HCT116 (cell line): ENCODE measurements around the gene LRP2. TPM values are rescaled to one million over a fixed set of nuclear protein-coding genes. Genes with fewer than 3 reads are reported as not detected.

Experiments
- ATAC-seq: fragments of 200-7000 bp; cut with Tn5 transposase; 2 replicates; pipeline ENCODE4 v1.9.1; 2020; ENCODE audit warnings: mild to moderate bottlenecking, moderate library complexity
- BruUV-seq: library from RNA; stranded (reverse); fragments of 400-500 nt; replicated peaks from 2 replicates; lab custom pipeline; 2021; lab: Mats Ljungman, UMichigan
- CTCF ChIA-PET: fragments of 300-600 bp; sonication (Branson Sonifier 250); formaldehyde crosslinking; loops from one replicate; lab custom pipeline; 2021; ENCODE audit warnings: antibody characterized with exemption; lab: Charles Lee
- POLR2A ChIA-PET: fragments of 300-600, 350-600 bp; sonication (Branson Sonifier 250); formaldehyde crosslinking; loops from one replicate; lab custom pipeline; 2021; ENCODE audit warnings: antibody characterized with exemption; lab: Charles Lee
- RAD21 ChIA-PET, 2 experiments: fragments of 300-600 bp; sonication (Branson Sonifier 250); formaldehyde crosslinking; loops; one replicate each; lab custom pipeline; 2023; ENCODE audit warnings: low total read pairs in 2 of 2; ENCODE audit not compliant: uncharacterized antibody in 2 of 2, unreplicated experiment in 2 of 2, low non-redundant PET in 1 of 2; lab: Charles Lee
- DNase-seq: peaks from one replicate; pipeline ENCODE4 v3.0.0-alpha.2; 2010; ENCODE audit warnings: low read depth, low spot score
- H2AFZ ChIP-seq: fragments of 200-600 bp; shearing (Covaris generic), sonication (generic); 2 replicates; pipeline ENCODE4 v1.6.1; 2017; ENCODE audit warnings: low read depth, mixed run types, mixed read lengths, antibody characterized with exemption, low read length; ENCODE audit not compliant: poor library complexity, severe bottlenecking
- H3K27ac ChIP-seq: 2 replicates; pipeline ENCODE4 v1.5.1; 2012; ENCODE audit warnings: low read depth, low read length
- H3K27me3 ChIP-seq: fragments of 200-600 bp; sonication (generic); 2 replicates; pipeline ENCODE4 v1.6.1; 2016; ENCODE audit warnings: mixed run types, low read length, mixed read lengths; ENCODE audit not compliant: insufficient read depth
- H3K36me3 ChIP-seq, 2 experiments: fragments of 200-500 bp in 1 of 2; fragments of 200-600 bp in 1 of 2; sonication (Bioruptor generic) in 1 of 2; sonication (generic) in 1 of 2; 2 replicates each; pipeline versions ENCODE4 v1.5.1 to v1.6.1; 2014 to 2016; ENCODE audit warnings: low read length in 2 of 2, inconsistent platforms in 1 of 2, mixed read lengths in 1 of 2, mixed run types in 1 of 2; ENCODE audit not compliant: insufficient read depth in 2 of 2, control insufficient read depth in 1 of 2
- H3K4me1 ChIP-seq, 2 experiments: fragments of 200-600 bp in 1 of 2; sonication (generic) in 1 of 2; 2 replicates each; pipeline versions ENCODE4 v1.5.1 to v1.6.1; 2012 to 2017; ENCODE audit warnings: low read length in 2 of 2, inconsistent platforms in 1 of 2, mild to moderate bottlenecking in 1 of 2, mixed read lengths in 1 of 2, mixed run types in 1 of 2, moderate library complexity in 1 of 2; ENCODE audit not compliant: insufficient read depth in 2 of 2, control insufficient read depth in 1 of 2
- H3K4me2 ChIP-seq: fragments of 200-600 bp; sonication (generic); 2 replicates; pipeline ENCODE4 v1.6.1; 2017; ENCODE audit warnings: mixed run types, low read length, mixed read lengths
- H3K4me3 ChIP-seq, 2 experiments: fragments of 200-600 bp in 1 of 2; sonication (generic) in 1 of 2; replicated peaks in 1 of 2; 2 replicates each; pipeline ENCODE4 v1.5.1; 2011 to 2016; ENCODE audit warnings: low read length in 2 of 2, control low read depth in 1 of 2, low read depth in 1 of 2, mild to moderate bottlenecking in 1 of 2, mixed read lengths in 1 of 2, mixed run types in 1 of 2
- H3K79me2 ChIP-seq: fragments of 200-600 bp; sonication (generic); 2 replicates; pipeline ENCODE4 v1.6.1; 2017; ENCODE audit warnings: mild to moderate bottlenecking, mixed run types, low read length, moderate library complexity, mixed read lengths; ENCODE audit not compliant: insufficient read depth
- H3K9ac ChIP-seq: fragments of 200-600 bp; sonication (generic); 2 replicates; pipeline ENCODE4 v1.6.1; 2016; ENCODE audit warnings: low read length, mixed read lengths
- H3K9me2 ChIP-seq: fragments of 200-600 bp; sonication (generic), shearing (Covaris generic); 2 replicates; pipeline ENCODE4 v1.6.1; 2017; ENCODE audit warnings: mixed run types, mild to moderate bottlenecking, moderate library complexity; ENCODE audit not compliant: insufficient read depth
- H3K9me3 ChIP-seq, 2 experiments: fragments of 200-500 bp in 1 of 2; fragments of 200-600 bp in 1 of 2; sonication (Bioruptor generic) in 1 of 2; sonication (generic) in 1 of 2; 2 replicates each; pipeline ENCODE4 v1.6.1; 2014 to 2017; ENCODE audit warnings: low read length in 2 of 2, mixed read lengths in 2 of 2, inconsistent platforms in 1 of 2, low read depth in 1 of 2, mild to moderate bottlenecking in 1 of 2, mixed run types in 1 of 2, moderate library complexity in 1 of 2; ENCODE audit not compliant: control insufficient read depth in 1 of 2, insufficient read depth in 1 of 2
- H4K20me1 ChIP-seq: fragments of 200-600 bp; sonication (generic), shearing (Covaris generic); 2 replicates; pipeline ENCODE4 v1.6.1; 2017; ENCODE audit warnings: mixed run types, mild to moderate bottlenecking, moderate library complexity; ENCODE audit not compliant: insufficient read depth
- ATF3 ChIP-seq: IDR thresholded peaks from 2 replicates; pipeline ENCODE4 v1.6.1; 2012
- CBX3 ChIP-seq: IDR thresholded peaks from 2 replicates; pipeline ENCODE4 v1.6.1; 2012; ENCODE audit warnings: low read depth
- CEBPB ChIP-seq: IDR thresholded peaks from 2 replicates; pipeline ENCODE4 v1.6.1; 2012; ENCODE audit warnings: low read depth
- EGR1 ChIP-seq: IDR thresholded peaks from 2 replicates; pipeline ENCODE4 v1.6.1; 2012; ENCODE audit warnings: low read depth
- ELF1 ChIP-seq: IDR thresholded peaks from 2 replicates; pipeline ENCODE4 v1.6.1; 2012; ENCODE audit warnings: low read depth, borderline replicate concordance
- FOSL1 ChIP-seq: IDR thresholded peaks from 2 replicates; pipeline ENCODE4 v1.6.1; 2012; ENCODE audit warnings: low read depth
- JUND ChIP-seq: IDR thresholded peaks from 2 replicates; pipeline ENCODE4 v1.6.1; 2012
- MAX ChIP-seq: IDR thresholded peaks from 2 replicates; pipeline ENCODE4 v1.6.1; 2012
- POLR2A ChIP-seq: IDR thresholded peaks from 2 replicates; pipeline ENCODE4 v1.7.0; 2011; ENCODE audit warnings: borderline replicate concordance; ENCODE audit not compliant: insufficient read depth, insufficient read length; ENCODE audit errors: extremely low read depth
- POLR2AphosphoS5 ChIP-seq: IDR thresholded peaks from 2 replicates; pipeline ENCODE4 v1.6.1; 2011; ENCODE audit warnings: mild to moderate bottlenecking, low read depth, low read length, moderate library complexity
- RAD21 ChIP-seq: IDR thresholded peaks from 2 replicates; pipeline ENCODE4 v1.6.1; 2012; ENCODE audit warnings: low read depth, mild to moderate bottlenecking
- SIN3A ChIP-seq: IDR thresholded peaks from 2 replicates; pipeline ENCODE4 v1.6.1; 2012; ENCODE audit warnings: low read depth
- SP1 ChIP-seq: IDR thresholded peaks from 2 replicates; pipeline ENCODE4 v1.6.1; 2012; ENCODE audit warnings: low read depth
- SRF ChIP-seq: IDR thresholded peaks from 2 replicates; pipeline ENCODE4 v1.6.1; 2012; ENCODE audit warnings: low read depth
- TCF7L2 ChIP-seq: IDR thresholded peaks from 2 replicates; pipeline ENCODE4 v1.7.0; 2011; ENCODE audit warnings: borderline replicate concordance, inconsistent platforms; ENCODE audit not compliant: insufficient read depth, insufficient read length; ENCODE audit errors: extremely low read depth
- YY1 ChIP-seq: IDR thresholded peaks from 2 replicates; pipeline ENCODE4 v1.6.1; 2011; ENCODE audit warnings: low read length, low read depth, moderate library complexity, mild to moderate bottlenecking; ENCODE audit not compliant: insufficient replicate concordance; ENCODE audit errors: extremely low read depth
- ZFX ChIP-seq: fragments of 450-650 bp; IDR thresholded peaks from 2 replicates; pipeline ENCODE4 v1.6.1; 2017
- ZNF274 ChIP-seq: fragments of 200-500 bp; sonication (Bioruptor generic); IDR thresholded peaks from 2 replicates; pipeline ENCODE4 v1.6.1; 2014; ENCODE audit warnings: mild to moderate bottlenecking, low read depth, low read length, inconsistent platforms
- intact Hi-C: fragments of 100-400 bp; cut with micrococcal nuclease; formaldehyde crosslinking; loops from 2 replicates; pipeline ENCODE4 v1.10.0; 2022
- total RNA-seq: library from RNA; stranded (reverse); gene quantifications from one replicate; pipeline ENCODE4 v1.2.1, GENCODE V29; 2021; ENCODE audit not compliant: unreplicated experiment

The LRP2 gene
- total RNA-seq, 1 experiment from 2014 or later, result 0.20 TPM

GRCh38 chr2:169095621-169096105 is 266.7 kb downstream of the LRP2 start (continued):
- no peak for TF ChIP-seq YY1
- TF ChIP-seq JUND, result peak; percentile 75
- TF ChIP-seq, all 23 proteins: peak for 7

- ChIA-PET RAD21 (no interaction called here), POLR2A (no interaction called here), CTCF (no interaction called here)
- Histone ChIP-seq H3K79me2 (no peaks in the 10 kb centered on the region), H3K27me3 (peaks cover 5% of the 10 kb centered on the region; the same call in 1 of the 2 replicates), H3K4me1 (peaks cover 18 to 31% of the 10 kb centered on the region in 2 experiments; a peak in 3 of 4 replicates), H3K9me3 (no peaks in the 10 kb centered on the region), H3K36me3 (no peaks in the 10 kb centered on the region), H3K27ac (no peak overlapping the region), H3K4me2 (no peak overlapping the region; the same call in 1 of the 2 replicates), H3K4me3 (no peak overlapping the region), H3K9ac (no peak overlapping the region), H2AFZ (no peak overlapping the region), H3K9me2 (no peaks in the 10 kb centered on the region), H4K20me1 (no peaks in the 10 kb centered on the region)
- BruUV-seq, result no TSS peak
- no peak for DNase-seq
- intact Hi-C loops, result no loop called here
- TF ChIP-seq CEBPB (no peak), EGR1 (no peak), TCF7L2 (no peak), SP1 (no peak), ZFX (no peak), POLR2AphosphoS5 (no peak), YY1 (no peak), POLR2A (no peak), MAX (no peak), RAD21 (no peak), ELF1 (no peak), CBX3 (no peak), SIN3A (no peak), ZNF274 (no peak), FOSL1 (no peak), ATF3 (no peak), SRF (no peak)
- ATAC-seq, result no peak
Measured at GRCh38 chr2:169094676-169095075, 267.7 kb downstream of the LRP2 start.
